Urinary bladder (tissue), 4 donors: ENCODE measurements around the gene DGLUCY. TPM values are rescaled to one million over a fixed set of nuclear protein-coding genes. Genes with fewer than 3 reads are reported as not detected.
"Not testable (repeated sequence)": the region's sequence is repeated elsewhere in the genome, so short reads cannot be mapped to it uniquely, and the experiment has no call there.

Source experiments
- DNase-seq: peaks from one replicate; pipeline ENCODE4 v3.0.0-alpha.2; 2015; ENCODE audit errors: extremely low spot score
- H3K27ac ChIP-seq: one replicate; pipeline ENCODE4 v1.5.1; 2013; ENCODE audit warnings: low read depth, mild to moderate bottlenecking, moderate library complexity
- H3K36me3 ChIP-seq: one replicate; pipeline ENCODE4 v1.6.1; 2013; ENCODE audit warnings: mild to moderate bottlenecking, moderate library complexity; ENCODE audit not compliant: insufficient read depth
- H3K4me1 ChIP-seq: one replicate; pipeline ENCODE4 v1.6.1; 2013; ENCODE audit warnings: mild to moderate bottlenecking, moderate library complexity; ENCODE audit not compliant: insufficient read depth
- H3K4me3 ChIP-seq: one replicate; pipeline ENCODE4 v1.5.1; 2013; ENCODE audit warnings: low read depth, low read length
- WGBS: extraction: QIAGEN DNeasy Blood & Tissue Kit; methylation state at CpG from one replicate; pipeline ENCODE4 v1.1.7; 2013; 5-methylcytosine and 5-hydroxymethylcytosine counted together
- polyA plus RNA-seq: library from polyadenylated mRNA; stranded (reverse); fragments of 200-250 nt; gene quantifications from one replicate; pipeline ENCODE4 v1.2.3, GENCODE V29; 2013
- total RNA-seq: library from RNA; depleted of rRNA; stranded (reverse); fragments of >200 nt; gene quantifications from one replicate; pipeline ENCODE4 v1.2.3, GENCODE V29; 2014
- donor health status: healthy with polysubstance abuse.
- donor health status: healthy.

DGLUCY gene
- total and polyA plus RNA-seq, 2 donors: 44.6 to 55.9 TPM

GRCh38 chr14:91265404-91265803, 151.5 kb downstream of the DGLUCY start:
- Histone ChIP-seq H3K4me3 (no peak overlapping the region), H3K4me1 (peaks cover 2% of the 10 kb centered on the region), H3K27ac (no peak overlapping the region), H3K36me3 (no peaks in the 10 kb centered on the region)
- 92% methylated on average over 7 of the region's 7 CpGs for WGBS
- no peak for DNase-seq

DNA sequence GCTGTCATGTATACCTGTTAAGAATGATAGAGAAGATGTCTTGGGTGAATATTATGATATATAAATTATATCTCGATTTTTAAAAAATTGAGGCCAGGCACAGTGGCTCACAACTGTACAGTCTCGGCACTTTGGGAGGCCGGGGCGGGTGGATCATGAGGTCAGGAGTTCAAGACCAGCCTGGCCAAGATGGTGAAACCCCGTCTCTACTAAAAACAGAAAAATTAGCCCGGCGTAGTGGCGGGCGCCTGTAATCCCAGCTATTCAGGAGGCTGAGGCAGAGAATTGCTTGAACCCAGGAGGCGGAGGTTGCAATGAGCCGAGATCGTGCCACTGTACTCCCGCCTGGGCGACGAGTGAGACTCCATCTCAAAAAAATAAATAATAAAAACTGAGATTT, 152.4 kb downstream of the DGLUCY start:
- 92% methylated on average over 15 of the region's 15 CpGs for WGBS
- H3K27ac ChIP-seq, H3K36me3 ChIP-seq, H3K4me1 ChIP-seq, DNase-seq, H3K4me3 ChIP-seq: not testable (repeated sequence)

- 91% methylated on average over 7 of the region's 7 CpGs for WGBS
- no peak for DNase-seq
- no peak overlapping the region for H3K4me3 ChIP-seq
These were observed 154.1 kb downstream of the DGLUCY start for GRCh38 chr14:91267965-91268437.

DNA sequence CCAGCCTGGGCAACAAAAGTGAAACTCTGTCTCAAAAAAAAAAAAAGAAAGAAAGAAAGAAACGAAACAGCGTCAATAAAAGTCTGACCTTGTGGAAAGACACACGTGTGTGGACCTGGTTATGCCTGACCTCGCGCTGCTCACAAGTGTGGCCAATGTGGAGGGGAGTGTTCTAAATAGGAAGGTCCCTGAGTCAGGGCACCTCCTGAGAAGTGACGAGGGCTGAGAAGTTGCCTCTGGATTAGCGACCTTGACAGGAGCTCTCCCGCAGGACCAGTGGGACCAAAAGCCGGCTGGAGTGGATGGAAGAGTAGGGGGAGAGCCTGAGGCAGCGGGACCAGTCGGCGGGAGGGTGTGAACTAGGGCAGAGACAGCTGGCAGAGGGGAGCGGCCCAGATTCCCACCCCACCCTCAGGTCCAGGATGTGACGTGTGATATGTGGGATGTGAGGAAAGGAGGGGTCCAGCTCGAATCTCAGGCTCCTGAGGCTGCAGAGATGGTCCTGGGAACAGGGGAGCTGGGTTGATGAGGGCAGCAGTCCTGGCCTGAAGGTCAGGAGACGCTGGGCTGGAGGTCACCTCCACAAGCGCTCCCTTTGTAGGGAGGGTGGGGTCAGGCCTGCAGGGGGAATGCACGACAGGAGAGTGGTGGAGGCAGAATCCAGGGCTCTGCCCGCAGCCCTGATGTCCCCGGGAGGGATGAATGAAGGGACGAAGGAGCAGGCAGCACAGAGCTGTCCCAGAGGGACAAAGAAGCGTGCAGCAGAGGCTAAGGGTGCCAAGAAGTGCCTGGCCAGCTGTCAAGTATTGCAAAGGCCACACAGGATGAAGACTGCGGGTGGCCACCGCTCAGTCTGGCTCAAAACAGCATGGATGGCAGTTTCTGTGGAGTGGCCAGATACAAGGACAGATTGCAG, 155.5 kb downstream of the DGLUCY start:
- 50% methylated on average over 24 of the region's 24 CpGs for WGBS
- Histone ChIP-seq H3K36me3 (no peaks in the 10 kb centered on the region), H3K27ac (no peak overlapping the region), H3K4me3 (no peak overlapping the region), H3K4me1 (peaks cover 2% of the 10 kb centered on the region)
- DNase-seq: no peak

More at GRCh38 chr14:91267965-91268437, 154.1 kb downstream of the DGLUCY start:
- Histone ChIP-seq H3K36me3 (no peaks in the 10 kb centered on the region), H3K27ac (no peak overlapping the region), H3K4me1 (peaks cover 2% of the 10 kb centered on the region)

DNA sequence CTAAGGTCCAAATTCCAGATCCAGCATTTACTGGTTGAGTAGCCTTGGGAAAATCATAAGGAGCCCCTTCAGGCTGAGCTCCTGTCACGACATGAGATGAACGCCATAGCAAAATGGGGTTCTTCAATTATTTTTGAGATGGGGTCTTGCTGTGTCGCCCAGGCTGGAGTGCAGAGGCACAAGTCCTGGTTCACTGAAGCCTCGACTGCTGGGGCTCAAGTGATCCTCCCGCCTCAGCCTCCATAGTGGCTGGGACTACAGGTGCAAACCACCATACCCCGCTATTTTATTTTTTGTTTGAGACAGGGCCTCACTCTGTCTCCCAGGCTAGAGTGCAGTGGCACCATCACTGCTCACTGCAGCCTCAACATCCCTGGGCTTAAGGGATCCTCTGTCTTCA, 156.3 kb downstream of the DGLUCY start:
- 97% methylated on average over 6 of the region's 6 CpGs for WGBS
- Histone ChIP-seq H3K36me3 (no peaks in the 10 kb centered on the region), H3K4me1 (peaks cover 2% of the 10 kb centered on the region), H3K4me3 (no peak overlapping the region), H3K27ac (no peak overlapping the region)
- no peak for DNase-seq

DNA sequence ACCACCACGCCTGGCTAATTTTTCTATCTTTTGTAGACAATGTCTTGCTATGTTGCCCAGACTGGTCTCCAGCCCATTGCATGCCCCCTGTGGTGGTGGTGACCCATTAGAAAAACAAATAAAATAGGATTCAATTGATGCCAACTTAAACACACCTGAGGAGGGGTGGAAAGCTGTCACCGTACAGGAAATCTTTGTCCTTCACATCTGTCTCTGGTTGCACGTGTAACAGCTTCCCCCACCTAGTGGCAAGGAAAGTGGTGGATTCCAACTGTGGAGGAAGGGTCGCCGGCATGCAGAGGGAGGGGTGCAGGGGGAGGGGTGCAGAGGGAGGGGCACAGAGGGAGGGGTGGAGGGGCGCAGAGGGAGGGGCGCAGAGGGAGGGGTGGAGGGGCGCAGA, 156.7 kb downstream of the DGLUCY start:
- no peak overlapping the region for H3K4me3 ChIP-seq
- DNase-seq: no peak
- WGBS: 72% methylated on average over 7 of the region's 8 CpGs

DNA sequence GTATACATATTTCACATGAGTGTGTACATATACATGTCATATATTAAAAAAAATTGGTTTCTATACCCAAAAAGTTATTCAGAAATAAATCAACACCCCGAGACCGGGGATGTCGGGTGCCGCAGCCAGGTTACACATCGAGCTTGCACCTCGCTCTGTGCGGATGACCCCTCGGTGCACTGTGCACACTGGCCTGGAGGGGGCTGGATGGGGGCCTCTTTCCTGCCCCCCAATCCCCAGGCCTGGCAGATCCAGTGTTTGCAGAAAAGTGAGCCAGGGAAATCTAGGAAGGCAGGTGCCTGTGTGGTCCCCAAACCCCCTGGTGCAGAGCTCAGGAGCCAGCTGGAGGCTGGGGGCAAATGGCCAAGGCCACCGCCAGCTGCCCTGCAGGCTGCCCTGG, 157.8 kb downstream of the DGLUCY start:
- Histone ChIP-seq H3K4me3 (no peak overlapping the region), H3K4me1 (peaks cover 2% of the 10 kb centered on the region), H3K27ac (no peak overlapping the region), H3K36me3 (no peaks in the 10 kb centered on the region)
- DNase-seq: no peak
- 91% methylated on average over 9 of the region's 9 CpGs for WGBS

More for the DNA sequence above, 156.7 kb downstream of the DGLUCY start:
- Histone ChIP-seq H3K27ac (no peak overlapping the region), H3K4me1 (peaks cover 2% of the 10 kb centered on the region), H3K36me3 (no peaks in the 10 kb centered on the region)

DNA sequence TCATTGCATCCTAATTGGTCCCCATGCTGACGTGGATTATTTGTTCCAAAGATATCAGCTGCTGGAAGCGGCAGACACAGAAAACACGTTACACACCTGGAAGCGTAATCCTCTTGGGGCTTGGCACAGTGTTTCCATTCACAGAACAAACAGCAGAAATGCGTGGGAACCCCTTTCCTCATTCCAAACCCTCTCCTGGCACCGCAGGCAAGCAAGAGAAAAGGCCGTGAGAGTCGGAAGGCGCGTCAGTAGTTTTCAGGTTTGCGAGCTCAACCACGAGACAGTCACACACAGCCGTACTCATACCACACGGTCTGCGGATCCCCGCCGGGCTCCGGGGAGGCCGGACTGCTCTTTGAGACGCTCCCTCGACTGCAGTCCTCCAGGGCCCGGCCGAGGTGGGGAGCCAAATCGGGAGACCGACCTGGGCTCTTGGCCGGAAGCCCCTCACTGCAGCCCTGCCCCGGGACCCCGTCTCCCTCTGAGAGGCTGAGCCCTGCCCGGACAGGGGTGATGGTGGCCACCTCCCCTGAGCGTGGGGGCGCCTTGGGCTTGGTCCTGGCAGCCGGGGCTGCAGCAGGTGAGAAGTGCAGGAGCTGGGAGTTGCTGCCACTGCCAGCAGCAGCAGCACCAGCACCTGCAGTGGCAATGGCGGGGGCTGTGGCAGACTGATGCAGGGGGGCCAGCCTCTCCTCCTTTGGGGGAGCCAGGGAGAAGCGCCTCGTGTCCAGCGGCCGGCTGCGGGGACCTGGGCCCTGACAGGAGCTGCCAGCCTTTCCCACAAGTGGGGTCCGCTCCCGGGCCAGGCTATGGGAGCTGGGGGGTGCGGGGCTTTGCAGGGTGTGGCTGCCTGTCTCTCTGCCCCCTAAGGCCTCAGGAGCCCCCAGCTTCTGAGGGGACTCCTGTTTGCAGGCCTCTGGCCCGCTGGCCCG, 158.7 kb downstream of the DGLUCY start:
- peaks cover 2% of the 10 kb centered on the region for H3K4me1 ChIP-seq
- no peak for DNase-seq
- no peak overlapping the region for H3K4me3 ChIP-seq
- no peak overlapping the region for H3K27ac ChIP-seq
- H3K36me3 ChIP-seq: peaks cover under 1% of the 10 kb centered on the region
- 91% methylated on average over 43 of the region's 43 CpGs for WGBS

GRCh38 chr14:91273273-91273884, 159.5 kb downstream of the DGLUCY start:
- no peak overlapping the region for H3K4me3 ChIP-seq
- peaks cover 2% of the 10 kb centered on the region for H3K4me1 ChIP-seq
- 95% methylated on average over 27 of the region's 27 CpGs for WGBS
- no peak for DNase-seq
- peaks cover 2% of the 10 kb centered on the region for H3K36me3 ChIP-seq
- no peak overlapping the region for H3K27ac ChIP-seq

GRCh38 chr14:91273885-91274273, 160.0 kb downstream of the DGLUCY start:
- peaks cover 2% of the 10 kb centered on the region for H3K4me1 ChIP-seq
- WGBS: 89% methylated on average over 13 of the region's 13 CpGs
- no peak overlapping the region for H3K4me3 ChIP-seq
- peaks cover 2% of the 10 kb centered on the region for H3K36me3 ChIP-seq
- no peak overlapping the region for H3K27ac ChIP-seq
- no peak for DNase-seq

GRCh38 chr14:91274796-91275195, 160.9 kb downstream of the DGLUCY start:
- Histone ChIP-seq H3K4me3 (no peak overlapping the region), H3K27ac (no peak overlapping the region), H3K36me3 (peaks cover 2% of the 10 kb centered on the region), H3K4me1 (peaks cover 2% of the 10 kb centered on the region)
- WGBS: 93% methylated on average over 9 of the region's 9 CpGs
- no peak for DNase-seq
